Lower leg skin (tissue), 3 donors: ENCODE data around the gene FUNDC1.
"Not testable (repeated sequence)": the region's sequence is repeated elsewhere in the genome, so short reads cannot be mapped to it uniquely, and the experiment has no call there.

Experiments
- CTCF ChIP-seq, 3 donors: fragments of 450-650 bp; IDR thresholded peaks; one replicate each; pipeline ENCODE4 v1.5.1; 2016; ENCODE audit warnings: antibody characterized with exemption in 3 of 3, mild to moderate bottlenecking in 3 of 3, moderate library complexity in 2 of 3
- POLR2A ChIP-seq, 2 donors: fragments of 450-650 bp; IDR thresholded peaks; one replicate each; pipeline ENCODE4 v1.6.1; 2016 to 2017; ENCODE audit warnings: antibody characterized with exemption in 2 of 2, mild to moderate bottlenecking in 1 of 2, moderate library complexity in 1 of 2

- not testable (repeated sequence) for TF ChIP-seq CTCF, POLR2A (IDR thresholded peaks at IDR 0.05)
Measured at GRCh38 chrX:44545454-44545853, 2.8 kb upstream of the FUNDC1 start.
